ENCODE data around the gene FNTB. TPM values are rescaled to one million over a fixed set of nuclear protein-coding genes. Genes with fewer than 3 reads are reported as not detected.
"Not testable (repeated sequence)": the region's sequence is repeated elsewhere in the genome, so short reads cannot be mapped to it uniquely, and the experiment has no call there.

FNTB gene
- total RNA-seq, 1 experiment from 2014 or later: 17.9 TPM

- no peak for DNase-seq (ENCODE audit: low read depth)
Observed at GRCh38 chr14:65084554-65085505, 98.1 kb downstream of the FNTB start.

- not testable (repeated sequence) for DNase-seq (ENCODE audit: low read depth)
Observed at GRCh38 chr14:65086686-65087085, 100.0 kb downstream of the FNTB start.

- not testable (repeated sequence) for DNase-seq (ENCODE audit: low read depth)
Observed at GRCh38 chr14:65087835-65088234, 101.1 kb downstream of the FNTB start.

- DNase-seq (ENCODE audit: low read depth): no peak
Observed at GRCh38 chr14:65092349-65092748, 105.7 kb downstream of the FNTB start.

- DNase-seq (ENCODE audit: low read depth): peak; percentile 6
Observed at GRCh38 chr14:65095633-65096205, 109.0 kb downstream of the FNTB start.

DNA sequence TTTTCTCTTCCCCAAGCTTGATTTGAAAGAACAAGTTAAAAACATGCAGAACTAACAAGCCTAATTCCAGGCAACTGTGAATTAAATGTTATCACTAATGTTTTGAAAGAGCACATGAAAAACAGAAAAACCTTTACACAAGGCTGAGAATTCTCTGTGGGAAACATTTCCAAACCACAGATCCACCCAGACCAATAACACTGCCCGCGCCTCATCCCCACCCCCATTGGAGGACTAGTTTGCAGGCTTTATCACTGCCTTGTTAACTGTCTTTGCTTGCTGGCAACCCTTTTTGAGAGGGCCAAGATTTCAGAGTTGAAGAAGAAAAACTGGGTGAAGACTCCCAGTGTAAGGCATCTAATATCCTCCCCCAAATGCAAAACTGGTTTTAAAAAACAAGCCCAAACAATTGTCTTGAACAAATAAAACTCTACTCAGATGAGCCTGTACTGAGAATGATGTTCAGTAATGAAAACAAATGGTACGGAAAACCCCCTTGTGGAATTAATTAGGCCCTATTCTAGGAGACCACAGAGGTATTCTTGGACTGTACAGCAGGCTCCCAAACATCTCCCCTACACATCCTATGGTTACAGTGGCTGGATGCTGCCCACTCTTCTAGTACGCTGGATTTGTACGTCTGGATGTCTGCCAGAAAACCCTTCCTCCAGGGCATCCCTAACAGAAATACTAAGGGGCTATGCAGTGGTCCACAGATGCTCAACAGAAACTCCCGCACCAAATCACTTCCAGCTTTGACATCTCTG is 109.8 kb downstream of the FNTB start:
- DNase-seq (ENCODE audit: low read depth): no peak

- DNase-seq (ENCODE audit: low read depth): peak; percentile 45
Observed at GRCh38 chr14:65098586-65098985, 111.9 kb downstream of the FNTB start.

DNA sequence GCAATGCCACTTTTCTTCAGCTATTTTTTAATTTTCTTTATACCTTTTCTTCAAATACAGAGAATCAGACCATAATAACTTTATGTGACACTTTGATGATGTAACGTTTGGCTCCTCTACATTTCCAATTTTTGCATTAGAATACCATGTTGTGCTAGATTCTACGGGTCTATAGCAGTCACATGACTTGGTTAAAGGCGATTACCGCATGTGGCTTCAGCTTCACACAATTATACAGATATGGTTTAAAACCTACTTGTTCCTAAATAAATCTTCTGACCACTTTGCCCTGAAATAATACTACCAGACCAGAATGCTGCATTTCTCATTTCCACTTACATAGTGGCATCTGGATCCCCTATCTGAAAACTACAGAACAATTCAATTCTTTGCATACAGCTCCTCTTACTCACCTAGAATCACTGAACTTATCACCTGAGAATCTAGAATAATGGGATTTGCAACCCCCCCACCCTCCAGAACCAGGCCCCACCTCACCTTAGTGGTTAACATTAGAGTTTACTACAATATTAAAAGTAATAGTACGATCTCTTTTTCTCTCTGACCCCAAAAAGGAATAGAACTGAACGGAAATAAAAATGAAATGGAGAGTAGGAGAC is 114.3 kb downstream of the FNTB start:
- no peak for DNase-seq (ENCODE audit: low read depth)

- peak; percentile 0 for DNase-seq (ENCODE audit: low read depth)
Observed at GRCh38 chr14:65101631-65102440, 115.1 kb downstream of the FNTB start.

- DNase-seq (ENCODE audit: low read depth): peak; percentile 97
Observed at GRCh38 chr14:65102441-65103149, 115.9 kb downstream of the FNTB start, which contains the start of gene MAX. Gene MAX, minus strand, starts transcription at chr14:65102517. Its CDS starts 178 bp downstream, at chr14:65102339.

DNA sequence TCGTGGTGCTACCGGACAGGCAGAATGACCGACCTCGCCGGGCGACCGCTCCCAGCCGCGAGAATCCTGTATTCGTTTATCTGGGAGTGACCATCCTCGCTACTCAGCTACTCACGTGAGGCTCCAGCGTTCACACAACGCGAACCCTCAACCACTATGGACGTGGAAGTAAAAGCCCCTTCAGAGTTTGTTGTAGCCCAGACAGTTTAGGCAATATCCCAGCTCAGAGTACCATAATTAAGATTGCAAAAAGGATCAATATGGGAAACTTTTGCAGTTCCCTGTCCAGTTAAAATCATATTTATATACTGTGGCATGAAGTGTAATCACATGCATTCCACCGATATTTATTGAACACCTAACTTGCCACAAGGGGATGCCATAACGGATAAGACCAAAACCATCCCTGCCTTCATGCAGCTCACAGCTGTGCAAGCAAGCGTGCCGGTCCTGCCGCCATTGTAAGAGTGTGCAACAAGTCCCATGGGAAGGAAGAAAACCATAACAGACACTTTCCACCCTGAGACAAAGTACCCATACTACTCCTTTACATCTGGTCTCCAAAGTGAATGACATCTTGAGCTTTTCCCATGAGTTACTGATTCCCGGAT is 116.6 kb downstream of the FNTB start:
- peak; percentile 42 for DNase-seq (ENCODE audit: low read depth)

GRCh38 chr14:65104791-65105190 is 118.1 kb downstream of the FNTB start:
- no peak for DNase-seq (ENCODE audit: low read depth)

- no peak for DNase-seq (ENCODE audit: low read depth)
Observed at GRCh38 chr14:65106316-65106715, 119.6 kb downstream of the FNTB start.

DNA sequence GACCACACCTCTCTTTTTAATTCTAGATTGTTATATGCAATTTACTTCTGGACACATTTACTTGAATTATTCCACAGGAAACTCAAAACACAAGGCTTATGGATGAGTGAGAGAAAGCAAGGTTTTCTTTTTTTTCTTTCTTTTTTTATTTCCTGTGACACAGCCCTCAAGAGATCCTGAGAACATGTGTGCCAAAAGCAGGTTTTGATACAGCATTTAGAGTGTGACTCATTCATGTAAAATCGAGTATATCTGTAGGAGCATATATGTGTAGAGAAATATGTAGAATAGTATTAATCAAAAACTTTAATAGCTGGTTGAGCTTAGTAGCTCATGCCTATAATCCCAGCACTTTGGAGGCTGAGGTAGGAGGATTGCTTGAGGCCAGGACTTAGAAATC is 120.0 kb downstream of the FNTB start:
- DNase-seq (ENCODE audit: low read depth): no peak

- DNase-seq (ENCODE audit: low read depth): no peak
Observed at GRCh38 chr14:65107200-65107599, 120.5 kb downstream of the FNTB start.

GRCh38 chr14:65109357-65109756 is 122.7 kb downstream of the FNTB start:
- DNase-seq (ENCODE audit: low read depth): no peak

- no peak for DNase-seq (ENCODE audit: low read depth)
Observed at GRCh38 chr14:65110525-65110924, 123.8 kb downstream of the FNTB start.
